Raji (cell line): ENCODE measurements around the gene SKI.

Source experiments
- POLR2A ChIP-seq: IDR thresholded peaks from 2 replicates; pipeline ENCODE4 v1.6.1; 2011; ENCODE audit warnings: low read depth, low read length, control low read depth; ENCODE audit not compliant: insufficient read depth

The SKI gene

GRCh38 chr1:2189459-2190425 lies 38.4 kb upstream of the SKI start:
- no peak for TF ChIP-seq POLR2A

GRCh38 chr1:2190491-2190976 lies 37.6 kb upstream of the SKI start:
- no peak for TF ChIP-seq POLR2A

- TF ChIP-seq POLR2A, result no peak
Observed at GRCh38 chr1:2192031-2192995, 35.8 kb upstream of the SKI start.

- no peak for TF ChIP-seq POLR2A
Observed at GRCh38 chr1:2193514-2194281, 34.4 kb upstream of the SKI start.

GRCh38 chr1:2194319-2194897 lies 33.7 kb upstream of the SKI start, which contains the start of gene FAAP20:
Gene FAAP20 (minus strand): TSS chr1:2194772. CDS start chr1:2194749, 23 bp downstream.
- peak; percentile 63 for TF ChIP-seq POLR2A

GRCh38 chr1:2194898-2195673 lies 33.0 kb upstream of the SKI start:
- peak; percentile 32; the same call in 1 of the 2 replicates for TF ChIP-seq POLR2A

GRCh38 chr1:2195785-2196184 lies 32.3 kb upstream of the SKI start:
- no peak for TF ChIP-seq POLR2A

- TF ChIP-seq POLR2A, result no peak
Observed at GRCh38 chr1:2196901-2197638, 31.0 kb upstream of the SKI start.

- TF ChIP-seq POLR2A, result no peak
Observed at GRCh38 chr1:2197707-2198165, 30.4 kb upstream of the SKI start.

- no peak for TF ChIP-seq POLR2A
Observed at GRCh38 chr1:2198571-2198970, 29.5 kb upstream of the SKI start.

- no peak for TF ChIP-seq POLR2A
Observed at GRCh38 chr1:2199042-2199810, 28.9 kb upstream of the SKI start.
